GM19395 (cell line): ENCODE data around the gene WIPF2.
A peak's percentile ranks its signal among the peaks of the same experiment; 100 is the strongest.

Experiments used
- ATAC-seq: cut with Tn5 transposase; IDR thresholded peaks from one replicate; pipeline ENCODE4 v1.9.1; 2021; ENCODE audit warnings: mild to moderate bottlenecking, moderate library complexity; ENCODE audit not compliant: unreplicated experiment

WIPF2 gene

GRCh38 chr17:40323391-40324381 is 104.6 kb downstream of the WIPF2 start:
- no peak for ATAC-seq

DNA sequence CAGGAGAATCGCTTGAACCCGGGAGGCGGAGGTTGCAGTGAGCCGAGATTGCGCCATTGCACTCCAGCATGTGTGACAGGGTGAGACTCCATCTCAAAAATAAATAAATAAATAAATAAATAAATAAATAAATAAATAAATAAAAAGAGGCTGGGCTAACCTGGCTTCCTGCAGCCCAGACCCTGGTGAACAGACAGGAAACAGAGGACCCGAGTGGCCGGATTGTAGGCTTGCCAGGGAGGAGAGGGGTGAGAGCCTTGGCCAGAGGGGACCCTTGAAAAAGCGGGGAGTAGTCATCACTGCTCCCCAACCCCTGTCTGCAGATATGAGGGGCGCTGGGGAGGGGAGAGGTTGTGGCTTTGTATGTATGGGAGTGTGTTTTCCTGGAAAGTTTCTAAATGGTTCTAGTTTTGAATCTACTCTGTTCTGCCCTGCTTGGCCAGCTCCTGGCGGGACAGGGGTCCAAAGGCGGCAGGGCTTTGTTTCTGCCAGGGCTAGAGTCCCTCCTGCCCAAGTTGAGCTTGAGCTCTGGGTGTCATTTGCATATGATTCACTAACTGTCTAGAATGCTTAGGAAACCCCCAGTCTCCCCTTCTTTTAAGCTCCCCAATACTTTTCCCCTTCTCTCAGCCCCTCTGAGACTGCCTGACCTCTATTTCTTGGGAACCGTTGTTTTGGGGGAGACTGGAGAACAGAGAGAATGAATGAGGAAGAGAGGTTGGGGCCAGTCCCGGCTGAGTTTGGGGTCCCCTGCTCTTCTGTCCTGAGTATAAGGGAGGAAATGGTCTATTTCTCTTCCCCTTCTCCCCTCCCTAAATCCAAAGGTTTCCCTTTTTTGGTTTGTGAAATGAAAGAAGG is 106.3 kb downstream of the WIPF2 start:
- ATAC-seq: no peak

DNA sequence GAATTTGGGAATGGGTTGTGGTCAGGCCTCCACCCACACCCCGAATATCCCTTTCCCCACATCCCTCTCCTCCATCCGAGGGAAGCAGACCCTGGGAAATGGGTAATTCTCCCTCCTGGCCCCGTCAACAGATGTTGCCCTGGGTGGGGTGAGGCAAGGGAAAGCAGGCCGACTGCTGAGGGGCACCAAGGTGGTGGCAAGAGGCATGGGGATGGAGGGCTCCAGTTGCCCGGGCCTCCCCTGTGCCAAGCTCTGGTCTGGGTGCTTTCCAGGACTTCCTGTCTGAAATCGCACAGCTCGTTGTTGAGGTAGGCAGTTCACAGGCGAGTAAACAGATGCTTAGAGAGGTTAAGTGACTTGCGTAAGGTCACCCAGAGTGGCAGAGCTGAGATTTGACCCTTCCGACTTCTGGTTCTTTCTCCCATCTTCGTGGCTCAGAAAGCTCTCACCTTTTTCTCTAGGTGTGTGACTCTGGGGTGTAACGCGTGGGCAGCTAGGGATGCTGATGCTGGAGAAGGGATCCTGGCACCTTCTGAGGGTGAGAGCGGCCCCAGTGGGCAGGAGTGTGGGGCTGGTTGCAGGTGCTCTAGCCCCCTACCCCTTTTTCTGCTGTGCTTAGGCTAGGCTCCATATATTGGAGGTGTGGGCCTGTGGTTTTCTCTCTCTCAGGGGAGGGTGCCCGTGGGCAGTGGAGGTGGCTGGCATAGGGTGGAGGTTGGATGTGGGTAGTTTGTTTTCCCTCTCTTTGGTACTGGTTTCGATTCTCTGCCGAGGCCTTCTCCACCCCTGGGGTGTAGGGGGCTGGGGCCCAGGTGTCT is 107.1 kb downstream of the WIPF2 start:
- ATAC-seq: peak; percentile 35

GRCh38 chr17:40326832-40327199 is 107.7 kb downstream of the WIPF2 start:
- ATAC-seq: no peak

DNA sequence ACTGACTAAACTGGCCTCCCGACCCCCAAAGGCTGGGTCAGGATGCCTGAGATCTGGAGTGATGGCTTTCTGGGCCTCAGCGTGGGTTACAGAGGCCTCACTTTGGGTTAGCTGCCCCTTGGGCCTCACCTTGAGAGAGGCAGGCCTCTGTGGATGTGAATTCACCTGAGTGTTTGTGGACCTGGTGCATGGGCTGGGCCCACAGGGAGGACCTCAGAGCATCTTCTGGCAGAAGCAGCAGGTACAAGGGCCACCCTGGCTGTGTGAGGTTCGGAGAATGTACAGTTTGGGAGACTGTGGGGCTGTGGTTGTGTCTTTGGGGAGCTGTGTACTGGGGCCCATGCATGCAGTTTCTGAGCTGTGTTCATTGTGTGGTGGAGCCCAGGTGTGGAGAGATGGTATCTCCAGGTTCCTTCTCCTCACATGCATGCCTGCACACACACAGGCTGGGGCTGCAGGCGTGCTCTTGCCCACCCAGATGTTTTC is 108.2 kb downstream of the WIPF2 start:
- no peak for ATAC-seq

- ATAC-seq: no peak
Measured at GRCh38 chr17:40327735-40328385, 108.8 kb downstream of the WIPF2 start.

- no peak for ATAC-seq
Measured at GRCh38 chr17:40328386-40328766, 109.3 kb downstream of the WIPF2 start.

DNA sequence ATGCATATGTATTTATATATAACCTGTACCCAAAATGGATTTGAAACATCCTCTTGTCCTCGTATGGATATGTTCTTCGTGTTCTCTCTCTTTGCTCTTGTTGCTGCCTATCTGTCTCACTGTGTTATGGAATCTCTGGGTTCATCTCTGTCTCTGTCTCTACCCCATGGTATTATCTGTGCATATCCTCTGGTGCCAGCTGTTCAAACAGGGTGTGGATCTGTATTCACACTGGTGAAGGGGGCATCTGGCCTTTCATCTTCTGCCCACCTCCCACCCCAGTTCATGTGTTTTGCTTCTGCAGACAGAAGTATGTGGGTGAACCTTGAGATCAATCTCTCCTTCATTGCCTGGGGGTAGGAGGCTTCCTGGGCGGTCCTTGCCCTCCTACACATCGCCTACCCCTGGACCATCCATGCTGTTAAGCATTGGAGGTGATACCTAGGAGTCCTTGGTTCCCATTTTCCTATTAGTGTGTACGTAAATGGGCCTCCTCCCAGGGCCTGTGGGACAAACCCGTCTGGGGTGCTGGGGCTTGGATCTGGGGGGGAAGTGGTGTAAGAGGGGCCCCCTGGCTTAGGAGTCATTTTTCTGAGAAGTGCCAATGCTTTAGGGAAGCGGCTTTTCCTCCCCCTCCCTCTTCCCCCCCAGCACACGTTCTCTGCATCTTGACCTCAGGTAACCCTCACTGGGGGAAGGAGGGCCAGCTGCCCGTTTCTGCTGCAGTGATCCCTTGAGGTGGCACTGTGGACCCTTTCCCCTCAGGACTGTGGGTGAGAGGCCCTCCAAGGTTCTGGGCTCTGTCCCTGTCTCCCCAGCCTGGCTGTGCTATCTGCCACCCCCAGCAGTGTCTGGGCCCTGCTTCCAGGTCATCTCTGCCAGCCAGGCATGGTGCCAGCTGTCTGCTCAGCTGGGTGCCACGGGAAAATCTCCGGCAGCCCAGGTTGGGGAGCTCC is 111.0 kb downstream of the WIPF2 start:
- ATAC-seq: no peak

GRCh38 chr17:40330850-40331470 is 111.9 kb downstream of the WIPF2 start:
- ATAC-seq: no peak

- ATAC-seq: no peak
Measured at GRCh38 chr17:40331743-40332641, 112.9 kb downstream of the WIPF2 start.
